ENCODE measurements around the gene ADPRH. TPM values are rescaled to one million over a fixed set of nuclear protein-coding genes. Genes with fewer than 3 reads are reported as not detected.
A peak's percentile ranks its signal among the peaks of the same experiment; 100 is the strongest.

Gene ADPRH
- 10 to 100 TPM in 1 of 5 donors, 1 to 10 TPM in 2, under 1 TPM in 1, not detected in 1; 0.89 to 21.4 (median 2.8) TPM for total RNA-seq
- polyA plus RNA-seq, result 1 to 10 TPM; 1.8 to 3.7 (median 2.5) TPM
- long read RNA-seq, donor 1, result 0 reads
- long read RNA-seq, donor 2, partial matches to known transcripts, result 0 of 1 reads
- long read RNA-seq, donor 2, other reads (novel, unspliced or antisense), result 0 of 1 reads
- long read RNA-seq, donor 3, partial matches to known transcripts, result 0 of 1 reads
- long read RNA-seq, donor 3, other reads (novel, unspliced or antisense), result 0 of 1 reads
- long read RNA-seq, donor 4, result 0 reads
- long read RNA-seq, donor 5, partial matches to known transcripts, result 0 of 1 reads
- long read RNA-seq, donor 5, other reads (novel, unspliced or antisense), result 0 of 1 reads
- long read RNA-seq, donor 6, result 0 reads
- long read RNA-seq, donor 7, partial matches to known transcripts, result 0 of 1 reads
- long read RNA-seq, donor 7, other reads (novel, unspliced or antisense), result 0 of 1 reads
- long read RNA-seq, donor 8, result 0 reads
- long read RNA-seq, donor 9, result 0 reads
- long read RNA-seq, donor 10, partial matches to known transcripts, result 0 of 1 reads
- long read RNA-seq, donor 10, other reads (novel, unspliced or antisense), result 0 of 1 reads

GRCh38 chr3:119579366-119580066 is at the start of gene ADPRH:
Gene ADPRH, plus strand, starts transcription at chr3:119579492. Its CDS starts 2,678 bp downstream, at chr3:119582170.
- WGBS, 5 donors, result 1 to 3% (median 1%) methylated on average over 13 to 68 of the region's 68 CpGs
- intact Hi-C loops (cut with DNase I; ENCODE audit: low total_unique reads), result no loop called here
- Histone ChIP-seq H3K4me3 (peak within 1 kb of the TSS; percentile 51 to 72 (median 60)), H3K27me3 (no peaks in the 10 kb centered on the region), H3K4me1 (peaks cover 5 to 28% (median 19%) of the 10 kb centered on the region in 4 donors), H3K9me3 (no peaks in the 10 kb centered on the region), H3K36me3 (no peaks in the 10 kb centered on the region), H3K27ac (peak within 1 kb of the TSS; percentile 87 to 93 (median 90))
- TF ChIP-seq CTCF (IDR thresholded peaks at IDR 0.05) (no peak), POLR2A (IDR thresholded peaks at IDR 0.05) (no peak), EP300 (IDR thresholded peaks at IDR 0.05) (no peak), POLR2AphosphoS5 (IDR thresholded peaks at IDR 0.05) (peak in 2 of 3 donors; percentile 10 to 63)
- peak; percentile 84 to 95 for DNase-seq

GRCh38 chr3:119529883-119530282 is 49.4 kb upstream of the ADPRH start:
- Histone ChIP-seq H3K4me1 (peaks cover 0 to 6% (median 2%) of the 10 kb centered on the region in 4 donors), H3K9me3 (no peaks in the 10 kb centered on the region), H3K4me3 (no peak overlapping the region), H3K36me3 (peaks cover 0 to 5% (median 2%) of the 10 kb centered on the region in 4 donors), H3K27me3 (no peaks in the 10 kb centered on the region), H3K27ac (no peak overlapping the region)
- no peak for DNase-seq
- intact Hi-C loops (cut with DNase I; ENCODE audit: low total_unique reads), result no loop called here
- TF ChIP-seq POLR2A (IDR thresholded peaks at IDR 0.05) (no peak), CTCF (IDR thresholded peaks at IDR 0.05) (no peak)

GRCh38 chr3:119530456-119530855 is 48.8 kb upstream of the ADPRH start:
- peaks cover 0 to 6% (median 2%) of the 10 kb centered on the region in 4 donors for H3K4me1 ChIP-seq
- intact Hi-C loops (cut with DNase I; ENCODE audit: low total_unique reads), result no loop called here
- no peaks in the 10 kb centered on the region for H3K9me3 ChIP-seq
- no peaks in the 10 kb centered on the region for H3K27me3 ChIP-seq
- no peak overlapping the region for H3K4me3 ChIP-seq
- H3K36me3 ChIP-seq, result peaks cover 0 to under 1% (median 0%) of the 10 kb centered on the region in 4 donors
- TF ChIP-seq POLR2A (IDR thresholded peaks at IDR 0.05) (no peak), POLR2AphosphoS5 (IDR thresholded peaks at IDR 0.05) (no peak), EP300 (IDR thresholded peaks at IDR 0.05) (no peak), CTCF (IDR thresholded peaks at IDR 0.05) (no peak)
- 49 to 70% (median 59%) methylated on average over 2 of the region's 2 CpGs for WGBS, 5 donors
- no peak overlapping the region for H3K27ac ChIP-seq
- no peak for DNase-seq

GRCh38 chr3:119531151-119531550 is 48.1 kb upstream of the ADPRH start:
- no peak for DNase-seq
- intact Hi-C loops (cut with DNase I; ENCODE audit: low total_unique reads), result no loop called here
- H3K36me3 ChIP-seq, result no peaks in the 10 kb centered on the region
- H3K9me3 ChIP-seq, result no peaks in the 10 kb centered on the region
- peaks cover 0 to 6% (median 2%) of the 10 kb centered on the region in 4 donors for H3K4me1 ChIP-seq
- 84 to 97% (median 93%) methylated on average over 4 of the region's 4 CpGs for WGBS, 5 donors
- H3K4me3 ChIP-seq, result no peak overlapping the region
- TF ChIP-seq CTCF (IDR thresholded peaks at IDR 0.05), result no peak
- TF ChIP-seq EP300 (IDR thresholded peaks at IDR 0.05), result no peak
- no peak for TF ChIP-seq POLR2A (IDR thresholded peaks at IDR 0.05)
- no peak for TF ChIP-seq POLR2AphosphoS5 (IDR thresholded peaks at IDR 0.05)
- no peak overlapping the region for H3K27ac ChIP-seq
- no peaks in the 10 kb centered on the region for H3K27me3 ChIP-seq
